PC-9 (cell line): Measurements from ENCODE around the gene SLC26A4. TPM values are rescaled to one million over a fixed set of nuclear protein-coding genes. Genes with fewer than 3 reads are reported as not detected.

Experiments
- BruUV-seq: library from RNA; stranded (reverse); fragments of 400-500 nt; replicated peaks from 2 replicates; lab custom pipeline; 2021; lab: Mats Ljungman, UMichigan
- CTCF ChIA-PET: fragments of 300-600 bp; sonication (Branson Sonifier 250); formaldehyde crosslinking; loops from one replicate; lab custom pipeline; 2022; ENCODE audit warnings: antibody characterized with exemption; lab: Charles Lee
- POLR2A ChIA-PET: fragments of 300-600 bp; sonication (Branson Sonifier 250); formaldehyde crosslinking; loops from one replicate; lab custom pipeline; 2022; ENCODE audit warnings: antibody characterized with exemption; ENCODE audit not compliant: unreplicated experiment; lab: Charles Lee
- DNase-seq, 2 experiments: peaks; one replicate each; pipeline versions ENCODE4 v3.0.0 to v3.0.0-alpha.2; 2015 to 2022; ENCODE audit warnings: mixed read lengths in 1 of 2
- H2AFZ ChIP-seq: fragments of 200-600 bp; sonication (generic); 2 replicates; pipeline ENCODE4 v1.8.1; 2017; ENCODE audit warnings: antibody characterized with exemption
- H3F3A ChIP-seq: fragments of 200-600 bp; sonication (generic); 2 replicates; pipeline ENCODE4 v1.8.1; 2017; ENCODE audit warnings: antibody characterized with exemption, mild to moderate bottlenecking, low read depth; ENCODE audit not compliant: insufficient read depth
- H3K27ac ChIP-seq: fragments of 200-600 bp; sonication (generic); 2 replicates; pipeline ENCODE4 v1.6.1; 2016; ENCODE audit warnings: mixed run types
- H3K27me3 ChIP-seq: fragments of 200-600 bp; sonication (generic); 2 replicates; pipeline ENCODE4 v1.6.1; 2016; ENCODE audit warnings: low read depth, mixed run types; ENCODE audit not compliant: insufficient read depth
- H3K36me3 ChIP-seq: fragments of 200-600 bp; sonication (generic); 2 replicates; pipeline ENCODE4 v1.6.1; 2016; ENCODE audit warnings: low read depth, mixed run types
- H3K4me1 ChIP-seq: fragments of 200-600 bp; sonication (generic); replicated peaks from 2 replicates; pipeline ENCODE4 v1.6.1; 2016; ENCODE audit warnings: mixed run types; ENCODE audit not compliant: insufficient read depth
- H3K4me2 ChIP-seq: fragments of 200-600 bp; sonication (generic); 2 replicates; pipeline ENCODE4 v1.6.1; 2017; ENCODE audit warnings: mixed run types
- H3K4me3 ChIP-seq: fragments of 200-600 bp; sonication (generic); 2 replicates; pipeline ENCODE4 v1.6.1; 2016; ENCODE audit warnings: mixed run types
- H3K79me2 ChIP-seq: fragments of 200-600 bp; sonication (generic); 2 replicates; pipeline ENCODE4 v1.6.1; 2017; ENCODE audit warnings: low read depth, mixed run types
- H3K9me2 ChIP-seq: fragments of 200-600 bp; sonication (generic); 2 replicates; pipeline ENCODE4 v1.8.1; 2017; ENCODE audit warnings: mild to moderate bottlenecking; ENCODE audit not compliant: insufficient read depth
- H3K9me3 ChIP-seq: fragments of 200-600 bp; sonication (generic); 2 replicates; pipeline ENCODE4 v1.8.1; 2016; ENCODE audit warnings: low read depth; ENCODE audit not compliant: insufficient read depth
- H4K20me1 ChIP-seq: fragments of 200-600 bp; sonication (generic); 2 replicates; pipeline ENCODE4 v1.8.1; 2017; ENCODE audit not compliant: insufficient read depth
- CTCF ChIP-seq: fragments of 200-600 bp; sonication (generic); conservative IDR thresholded peaks from 2 replicates; pipeline ENCODE4 v1.6.1; 2017; ENCODE audit warnings: mixed run types, antibody characterized with exemption, mild to moderate bottlenecking, moderate library complexity
- EZH2 ChIP-seq: fragments of 200-600 bp; sonication (generic); IDR thresholded peaks from 2 replicates; pipeline ENCODE4 v1.8.0; 2017; ENCODE audit warnings: antibody characterized with exemption, low read depth
- intact Hi-C: fragments of 100-400 bp; cut with micrococcal nuclease; formaldehyde crosslinking; loops from one replicate; pipeline ENCODE4 v1.10.0; 2022; ENCODE audit not compliant: unreplicated experiment
- total RNA-seq: library from RNA; stranded (reverse); gene quantifications from 2 replicates; pipeline ENCODE4 v1.2.3, GENCODE V29; 2021

SLC26A4 gene
- total RNA-seq, 1 experiment from 2014 or later = 1.7 TPM

DNA sequence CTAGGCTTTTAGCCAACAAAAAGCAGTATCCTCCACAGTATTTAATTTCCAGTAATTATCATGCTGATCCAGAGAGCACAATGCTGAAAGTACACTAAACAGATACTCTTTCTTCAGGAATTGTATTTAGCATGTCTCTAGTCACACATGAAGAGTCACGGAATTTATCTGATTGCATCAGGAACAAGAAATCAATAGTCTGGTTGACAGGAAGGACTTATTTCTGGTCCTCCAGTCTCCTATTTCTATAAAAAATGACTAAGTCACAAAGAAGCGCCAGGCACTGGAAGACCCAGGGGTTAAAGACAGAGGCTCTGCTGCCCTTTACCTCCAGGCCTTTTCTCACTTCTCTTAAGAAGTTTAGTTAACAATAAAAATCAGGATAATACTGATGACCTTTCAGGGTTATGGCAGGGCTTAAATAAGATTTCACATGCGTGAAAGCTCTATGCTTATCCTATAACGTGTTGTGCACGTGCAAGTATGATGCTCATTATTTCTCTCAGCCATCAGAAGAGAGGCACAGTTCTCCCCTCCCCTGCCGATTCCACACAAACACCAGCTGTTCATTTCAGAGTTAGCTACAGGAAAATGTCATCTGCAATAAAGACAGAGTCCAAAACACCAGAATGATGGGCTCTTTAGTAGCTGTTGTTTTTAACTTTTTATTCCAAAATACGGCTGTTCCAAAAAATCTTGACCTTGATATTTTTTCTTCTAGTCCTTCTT lies 36.9 kb downstream of the SLC26A4 start:
- H3K79me2 ChIP-seq = no peaks in the 10 kb centered on the region
- H3K4me2 ChIP-seq = no peak overlapping the region
- CTCF ChIA-PET = interaction anchor here (0.5 kb wide), 1 partner anchor 177 kb away, joined by 3 read pairs; no protein-coding TSS in a partner anchor
- TF ChIP-seq EZH2 (no peak), CTCF (no peak)
- no peaks in the 10 kb centered on the region for H3K27me3 ChIP-seq
- intact Hi-C loops = no loop called here
- no peaks in the 10 kb centered on the region for H3K36me3 ChIP-seq
- no peaks in the 10 kb centered on the region for H4K20me1 ChIP-seq
- no peak overlapping the region for H3K4me3 ChIP-seq
- POLR2A ChIA-PET = no interaction called here
- no TSS peak for BruUV-seq
- no peaks in the 10 kb centered on the region for H3F3A ChIP-seq
- no peak overlapping the region for H2AFZ ChIP-seq
- no peaks in the 10 kb centered on the region for H3K9me3 ChIP-seq
- no peaks in the 10 kb centered on the region for H3K4me1 ChIP-seq
- no peak for DNase-seq
- H3K27ac ChIP-seq = no peak overlapping the region
- H3K9me2 ChIP-seq = no peaks in the 10 kb centered on the region

GRCh38 chr7:107700570-107700969 lies 39.9 kb downstream of the SLC26A4 start:
- no peaks in the 10 kb centered on the region for H3K79me2 ChIP-seq
- no peak overlapping the region for H3K27ac ChIP-seq
- TF ChIP-seq CTCF (no peak), EZH2 (no peak)
- POLR2A ChIA-PET = interaction anchor here (0.7 kb wide), 1 partner anchor 232 kb away, joined by 3 read pairs; no protein-coding TSS in a partner anchor
- no peaks in the 10 kb centered on the region for H3K27me3 ChIP-seq
- H3K9me3 ChIP-seq = no peaks in the 10 kb centered on the region
- no peak overlapping the region for H2AFZ ChIP-seq
- no peak overlapping the region for H3K4me2 ChIP-seq
- no peak for DNase-seq
- intact Hi-C loops = no loop called here
- CTCF ChIA-PET = no interaction called here
- H3F3A ChIP-seq = no peaks in the 10 kb centered on the region
- H3K9me2 ChIP-seq = no peaks in the 10 kb centered on the region
- no peaks in the 10 kb centered on the region for H3K4me1 ChIP-seq
- BruUV-seq = no TSS peak
- H4K20me1 ChIP-seq = no peaks in the 10 kb centered on the region
- H3K36me3 ChIP-seq = no peaks in the 10 kb centered on the region
- no peak overlapping the region for H3K4me3 ChIP-seq

DNA sequence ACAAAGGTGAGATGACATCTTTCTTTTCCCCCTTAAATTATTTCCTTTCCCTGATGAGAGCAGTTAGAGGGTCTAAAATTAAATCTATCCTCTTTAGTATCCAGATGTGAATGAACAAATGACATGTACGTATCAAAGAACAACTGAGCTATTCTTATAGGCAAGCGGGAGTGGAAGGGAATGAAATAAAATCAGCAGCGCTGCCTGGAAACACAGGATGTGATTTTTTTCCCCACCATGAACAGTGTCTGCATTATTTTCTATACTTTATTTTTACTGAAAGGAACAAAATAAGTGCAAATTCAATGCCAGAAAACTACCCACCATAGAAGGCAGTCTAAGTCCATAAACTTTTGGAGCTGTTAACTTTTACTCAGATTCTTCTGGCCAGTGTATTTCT lies 40.6 kb downstream of the SLC26A4 start:
- no peaks in the 10 kb centered on the region for H3K79me2 ChIP-seq
- no peaks in the 10 kb centered on the region for H3F3A ChIP-seq
- CTCF ChIA-PET = no interaction called here
- no peaks in the 10 kb centered on the region for H3K36me3 ChIP-seq
- H3K27ac ChIP-seq = no peak overlapping the region
- no TSS peak for BruUV-seq
- H3K4me3 ChIP-seq = no peak overlapping the region
- H4K20me1 ChIP-seq = no peaks in the 10 kb centered on the region
- H3K9me3 ChIP-seq = no peaks in the 10 kb centered on the region
- TF ChIP-seq EZH2 (no peak), CTCF (no peak)
- no peaks in the 10 kb centered on the region for H3K27me3 ChIP-seq
- no peak overlapping the region for H2AFZ ChIP-seq
- no peak overlapping the region for H3K4me2 ChIP-seq
- POLR2A ChIA-PET = no interaction called here
- no peaks in the 10 kb centered on the region for H3K4me1 ChIP-seq
- no peak for DNase-seq
- H3K9me2 ChIP-seq = no peaks in the 10 kb centered on the region
- intact Hi-C loops = no loop called here
